ENCODE data around the gene TARBP1. TPM values are rescaled to one million over a fixed set of nuclear protein-coding genes. Genes with fewer than 3 reads are reported as not detected.

Gene TARBP1
- total RNA-seq, 4 donors from 2014 or later, result 24.9 to 48.9 (median 34.4) TPM

DNA sequence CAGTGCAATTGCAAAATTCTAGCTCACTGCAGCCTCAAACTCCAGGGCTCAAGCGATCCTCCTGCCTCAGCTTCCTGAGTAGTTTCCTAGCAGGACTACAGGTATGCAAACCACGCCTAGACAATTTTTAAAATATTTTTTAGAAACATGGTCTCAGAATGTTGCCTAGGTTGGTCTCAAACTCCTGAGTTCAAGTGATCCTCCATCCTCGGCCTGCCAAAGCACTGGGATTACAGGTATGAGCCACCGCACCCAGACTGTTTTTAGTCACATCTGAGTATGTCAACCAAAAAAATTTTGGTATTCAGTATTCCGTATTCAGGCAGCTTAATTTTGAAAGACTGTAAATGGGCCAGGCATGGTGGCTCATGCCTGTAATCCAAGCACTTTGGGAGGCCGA is 11.2 kb downstream of the TARBP1 start:
- Histone ChIP-seq H3K4me3 (no peak overlapping the region), H3K36me3 (peaks cover 0 to 66% (median 0%) of the 10 kb centered on the region in 3 donors), H3K9me3 (no peaks in the 10 kb centered on the region), H3K4me1 (peaks cover 0 to 1% (median 0%) of the 10 kb centered on the region in 4 donors), H3K27me3 (no peaks in the 10 kb centered on the region), H3K27ac (no peak overlapping the region)
- 94 to 95% methylated on average over 6 of the region's 6 CpGs for WGBS, 2 donors
- no peak for DNase-seq (ENCODE audit: low spot score in 2 of 2)
- TF ChIP-seq POLR2A (IDR thresholded peaks at IDR 0.05) (no peak), EP300 (IDR thresholded peaks at IDR 0.05) (no peak)
- TF ChIP-seq, protein P1, sequence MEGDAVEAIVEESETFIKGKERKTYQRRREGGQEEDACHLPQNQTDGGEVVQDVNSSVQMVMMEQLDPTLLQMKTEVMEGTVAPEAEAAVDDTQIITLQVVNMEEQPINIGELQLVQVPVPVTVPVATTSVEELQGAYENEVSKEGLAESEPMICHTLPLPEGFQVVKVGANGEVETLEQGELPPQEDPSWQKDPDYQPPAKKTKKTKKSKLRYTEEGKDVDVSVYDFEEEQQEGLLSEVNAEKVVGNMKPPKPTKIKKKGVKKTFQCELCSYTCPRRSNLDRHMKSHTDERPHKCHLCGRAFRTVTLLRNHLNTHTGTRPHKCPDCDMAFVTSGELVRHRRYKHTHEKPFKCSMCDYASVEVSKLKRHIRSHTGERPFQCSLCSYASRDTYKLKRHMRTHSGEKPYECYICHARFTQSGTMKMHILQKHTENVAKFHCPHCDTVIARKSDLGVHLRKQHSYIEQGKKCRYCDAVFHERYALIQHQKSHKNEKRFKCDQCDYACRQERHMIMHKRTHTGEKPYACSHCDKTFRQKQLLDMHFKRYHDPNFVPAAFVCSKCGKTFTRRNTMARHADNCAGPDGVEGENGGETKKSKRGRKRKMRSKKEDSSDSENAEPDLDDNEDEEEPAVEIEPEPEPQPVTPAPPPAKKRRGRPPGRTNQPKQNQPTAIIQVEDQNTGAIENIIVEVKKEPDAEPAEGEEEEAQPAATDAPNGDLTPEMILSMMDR (IDR thresholded peaks at IDR 0.05), result no peak

DNA sequence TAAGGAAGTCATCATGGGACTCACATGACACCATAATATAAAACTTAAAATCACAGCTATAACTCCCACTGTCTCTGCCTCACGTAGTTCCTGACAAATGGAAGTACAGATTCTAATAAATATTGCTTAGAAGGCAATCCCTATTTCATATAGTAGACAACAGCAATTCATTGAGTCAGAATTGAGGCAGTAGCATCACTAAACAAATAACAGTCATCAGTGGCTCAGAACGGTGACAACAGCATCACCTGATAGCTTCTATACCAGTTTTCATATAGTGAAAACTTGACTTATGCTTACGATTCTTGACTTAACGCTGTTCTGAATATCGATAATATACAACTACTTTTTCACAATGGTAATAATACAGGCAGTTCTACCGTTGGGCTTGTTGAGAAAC is 12.0 kb downstream of the TARBP1 start:
- TF ChIP-seq, protein P1 (IDR thresholded peaks at IDR 0.05), result no peak
- TF ChIP-seq POLR2A (IDR thresholded peaks at IDR 0.05) (no peak), EP300 (IDR thresholded peaks at IDR 0.05) (no peak)
- Histone ChIP-seq H3K4me1 (no peaks in the 10 kb centered on the region), H3K36me3 (peaks cover 0 to 75% (median 0%) of the 10 kb centered on the region in 3 donors), H3K27ac (no peak overlapping the region), H3K9me3 (no peaks in the 10 kb centered on the region), H3K4me3 (no peak overlapping the region), H3K27me3 (no peaks in the 10 kb centered on the region)
- 94 to 97% methylated on average over 6 of the region's 6 CpGs for WGBS, 2 donors
- no peak for DNase-seq (ENCODE audit: low spot score in 2 of 2)

DNA sequence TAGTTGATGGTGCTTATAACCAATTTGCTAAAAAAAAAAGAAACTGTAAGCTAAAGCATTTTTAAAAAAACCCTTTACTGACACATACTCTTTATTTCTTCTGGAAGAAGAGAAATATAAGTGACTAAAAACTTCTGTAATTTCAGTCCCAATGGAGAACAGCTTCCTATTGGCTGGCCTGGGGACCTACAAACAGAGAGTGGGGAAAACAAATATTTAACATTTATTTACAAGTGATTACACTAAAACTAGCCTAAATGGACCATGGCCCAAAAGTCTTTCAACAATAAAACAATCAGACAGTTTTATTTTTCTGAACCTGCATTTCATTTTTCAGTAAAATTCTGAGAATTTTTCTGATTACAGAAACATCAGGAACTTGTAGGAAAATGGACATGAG is 15.2 kb downstream of the TARBP1 start:
- H3K36me3 ChIP-seq, result peaks cover 0 to 86% (median 0%) of the 10 kb centered on the region in 3 donors
- H3K27me3 ChIP-seq, result no peaks in the 10 kb centered on the region
- no peak for TF ChIP-seq POLR2A (IDR thresholded peaks at IDR 0.05)
- TF ChIP-seq, protein P1 (IDR thresholded peaks at IDR 0.05), result no peak
- H3K9me3 ChIP-seq, result no peaks in the 10 kb centered on the region
- no peak for DNase-seq (ENCODE audit: low spot score in 2 of 2)
- no peak overlapping the region for H3K4me3 ChIP-seq
- H3K27ac ChIP-seq, result no peak overlapping the region
- H3K4me1 ChIP-seq, result no peaks in the 10 kb centered on the region

DNA sequence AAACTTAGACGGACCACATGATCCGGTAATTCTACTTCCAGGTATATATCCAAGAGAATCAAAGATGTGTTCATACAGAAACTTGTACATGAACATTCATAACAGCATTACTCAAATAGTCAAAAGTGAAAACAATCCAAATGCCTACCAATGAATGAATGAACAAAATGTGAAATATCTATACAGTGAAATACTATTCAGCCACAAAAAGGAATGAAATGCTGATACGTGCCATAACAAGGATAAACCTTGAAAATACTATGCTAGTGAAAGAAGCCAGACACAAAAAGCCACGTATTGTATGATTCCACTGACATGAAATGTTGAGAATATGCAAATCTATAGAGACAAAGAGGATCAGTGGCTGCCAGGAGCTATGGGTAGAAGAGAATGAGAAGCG is 18.3 kb downstream of the TARBP1 start:
- DNase-seq (ENCODE audit: low spot score in 2 of 2), result no peak
- 92 to 96% methylated on average over 5 of the region's 5 CpGs for WGBS, 2 donors
- H3K9me3 ChIP-seq, result no peaks in the 10 kb centered on the region
- H3K27ac ChIP-seq, result no peak overlapping the region
- no peaks in the 10 kb centered on the region for H3K4me1 ChIP-seq
- peaks cover 0 to 79% (median 0%) of the 10 kb centered on the region in 3 donors for H3K36me3 ChIP-seq
- no peaks in the 10 kb centered on the region for H3K27me3 ChIP-seq
- H3K4me3 ChIP-seq, result no peak overlapping the region
- TF ChIP-seq, protein P1 (IDR thresholded peaks at IDR 0.05), result no peak
- TF ChIP-seq EP300 (IDR thresholded peaks at IDR 0.05), result no peak
- TF ChIP-seq POLR2A (IDR thresholded peaks at IDR 0.05), result no peak

DNA sequence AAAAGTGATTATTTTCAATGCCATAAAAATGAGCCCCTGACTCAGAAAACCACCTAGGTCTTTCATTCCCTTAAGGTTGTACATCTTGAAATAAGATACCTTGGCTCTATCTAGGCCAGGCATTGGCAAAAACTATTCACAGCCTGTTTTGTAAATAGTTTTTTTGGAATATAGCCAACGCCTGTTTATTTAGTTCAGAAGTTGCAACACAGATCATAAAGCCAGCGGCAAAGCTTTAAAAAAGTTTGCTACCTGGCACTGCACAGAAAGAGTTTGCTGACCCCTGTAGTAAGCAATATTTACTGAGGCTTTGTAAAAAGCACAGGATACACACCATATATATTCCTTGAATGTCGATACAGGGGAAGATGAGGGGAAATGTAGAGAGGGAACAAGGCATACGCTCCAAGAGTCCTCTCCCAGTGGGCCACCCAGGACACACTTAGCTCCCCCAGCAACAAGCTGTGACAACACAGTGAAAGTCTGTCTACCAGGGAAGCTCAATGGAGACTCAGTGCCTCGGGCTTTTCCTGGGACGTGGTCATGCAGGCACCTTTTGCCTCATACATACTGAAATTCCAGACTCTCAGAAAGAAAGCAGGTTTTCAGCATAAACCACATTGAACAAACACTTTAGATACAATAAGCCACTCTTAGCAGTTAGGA is 20.5 kb downstream of the TARBP1 start:
- 84 to 86% methylated on average over 6 of the region's 6 CpGs for WGBS, 2 donors
- TF ChIP-seq, protein P1 (IDR thresholded peaks at IDR 0.05), result no peak
- no peak for TF ChIP-seq EP300 (IDR thresholded peaks at IDR 0.05)
- no peak for TF ChIP-seq POLR2A (IDR thresholded peaks at IDR 0.05)
- H3K4me1 ChIP-seq, result no peaks in the 10 kb centered on the region
- peaks cover 0 to 77% (median 0%) of the 10 kb centered on the region in 3 donors for H3K36me3 ChIP-seq
- no peak overlapping the region for H3K4me3 ChIP-seq
- H3K27ac ChIP-seq, result no peak overlapping the region
- no peak for DNase-seq (ENCODE audit: low spot score in 2 of 2)
- no peaks in the 10 kb centered on the region for H3K27me3 ChIP-seq
- H3K9me3 ChIP-seq, result no peaks in the 10 kb centered on the region

All from tibial nerve (tissue), 4 donors.